HG03520 (cell line): ENCODE data around the gene CAMK2A.

Experiments used
- ATAC-seq: cut with Tn5 transposase; IDR thresholded peaks from one replicate; pipeline ENCODE4 v1.9.1; 2021; ENCODE audit warnings: mild to moderate bottlenecking, moderate library complexity; ENCODE audit not compliant: unreplicated experiment

CAMK2A gene

GRCh38 chr5:150289551-150290390, at the start of gene CAMK2A:
Gene CAMK2A (minus strand): TSS chr5:150289773. CDS start chr5:150289625, 148 bp downstream.
- no peak for ATAC-seq

- ATAC-seq: no peak
Observed at GRCh38 chr5:150339165-150339564, 49.6 kb upstream of the CAMK2A start.

- ATAC-seq: no peak
Observed at GRCh38 chr5:150338546-150338945, 49.0 kb upstream of the CAMK2A start.

GRCh38 chr5:150335778-150336177, 46.2 kb upstream of the CAMK2A start:
- no peak for ATAC-seq

GRCh38 chr5:150333400-150333799, 43.8 kb upstream of the CAMK2A start:
- no peak for ATAC-seq

GRCh38 chr5:150329881-150330876, 40.6 kb upstream of the CAMK2A start:
- ATAC-seq: no peak

GRCh38 chr5:150329038-150329437, 39.5 kb upstream of the CAMK2A start:
- ATAC-seq: no peak

- no peak for ATAC-seq
Observed at GRCh38 chr5:150328515-150328914, 38.9 kb upstream of the CAMK2A start.

GRCh38 chr5:150327139-150327538, 37.6 kb upstream of the CAMK2A start:
- ATAC-seq: no peak

- ATAC-seq: no peak
Observed at GRCh38 chr5:150326707-150327106, 37.1 kb upstream of the CAMK2A start.

- ATAC-seq: no peak
Observed at GRCh38 chr5:150325426-150325825, 35.9 kb upstream of the CAMK2A start.

GRCh38 chr5:150323819-150324218, 34.2 kb upstream of the CAMK2A start:
- no peak for ATAC-seq

- no peak for ATAC-seq
Observed at GRCh38 chr5:150323092-150323491, 33.5 kb upstream of the CAMK2A start.

- ATAC-seq: no peak
Observed at GRCh38 chr5:150322202-150322601, 32.6 kb upstream of the CAMK2A start.

GRCh38 chr5:150321784-150322183, 32.2 kb upstream of the CAMK2A start:
- ATAC-seq: no peak

- no peak for ATAC-seq
Observed at GRCh38 chr5:150321211-150321610, 31.6 kb upstream of the CAMK2A start.

- ATAC-seq: no peak
Observed at GRCh38 chr5:150320044-150320613, 30.6 kb upstream of the CAMK2A start.

GRCh38 chr5:150319484-150319790, 29.9 kb upstream of the CAMK2A start:
- ATAC-seq: no peak

- ATAC-seq: no peak
Observed at GRCh38 chr5:150318613-150319483, 29.3 kb upstream of the CAMK2A start.
